ENCODE results near the gene NOP14.
"Not testable (repeated sequence)": the region's sequence is repeated elsewhere in the genome, so short reads cannot be mapped to it uniquely, and the experiment has no call there.

Gene NOP14

DNA sequence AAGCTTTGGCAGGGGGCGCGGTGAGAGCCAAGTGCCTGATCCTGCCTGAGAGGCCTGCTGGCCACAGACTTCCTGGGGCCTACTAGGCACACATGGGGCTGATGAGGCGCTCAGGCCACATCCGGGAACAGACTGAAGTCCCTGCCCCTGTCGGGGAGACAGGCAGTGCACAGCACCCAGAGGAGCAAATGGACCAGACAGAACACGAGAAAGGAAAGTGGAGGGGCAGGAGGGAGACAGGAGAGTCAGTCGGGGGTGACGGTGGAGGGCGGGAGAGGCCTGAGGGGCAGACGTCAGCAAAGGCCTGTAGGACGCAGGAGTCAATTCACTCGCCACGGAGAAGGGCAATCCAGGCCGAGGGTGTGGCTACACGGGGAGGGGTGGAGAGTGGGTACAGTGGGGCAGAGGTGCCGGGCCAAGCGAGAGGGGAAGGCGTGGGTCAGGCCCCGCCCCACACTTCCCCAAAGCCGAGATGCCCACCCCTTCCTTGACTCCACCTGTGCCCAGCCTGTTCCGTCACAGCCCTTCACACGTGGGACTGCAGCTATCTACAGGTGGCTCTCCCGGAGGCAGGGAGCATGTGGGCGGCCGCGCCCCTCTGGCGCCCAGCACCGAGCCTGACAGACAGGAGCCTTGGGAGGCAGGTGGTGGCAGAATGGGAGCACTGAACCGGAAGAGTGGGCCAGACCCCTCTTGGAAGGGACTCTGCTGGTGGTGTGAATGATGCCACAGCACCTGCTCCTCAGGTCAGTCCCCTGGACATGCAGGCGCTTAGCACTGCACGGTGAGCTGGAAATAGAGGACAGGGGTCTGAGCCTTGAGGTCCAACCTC, 20.5 kb downstream of the NOP14 start:
- DNase-seq (ENCODE audit: low spot score): peak; percentile 57

- peak; percentile 57 for DNase-seq (ENCODE audit: low spot score)
These were observed 21.1 kb downstream of the NOP14 start for GRCh38 chr4:2942037-2942531.

DNA sequence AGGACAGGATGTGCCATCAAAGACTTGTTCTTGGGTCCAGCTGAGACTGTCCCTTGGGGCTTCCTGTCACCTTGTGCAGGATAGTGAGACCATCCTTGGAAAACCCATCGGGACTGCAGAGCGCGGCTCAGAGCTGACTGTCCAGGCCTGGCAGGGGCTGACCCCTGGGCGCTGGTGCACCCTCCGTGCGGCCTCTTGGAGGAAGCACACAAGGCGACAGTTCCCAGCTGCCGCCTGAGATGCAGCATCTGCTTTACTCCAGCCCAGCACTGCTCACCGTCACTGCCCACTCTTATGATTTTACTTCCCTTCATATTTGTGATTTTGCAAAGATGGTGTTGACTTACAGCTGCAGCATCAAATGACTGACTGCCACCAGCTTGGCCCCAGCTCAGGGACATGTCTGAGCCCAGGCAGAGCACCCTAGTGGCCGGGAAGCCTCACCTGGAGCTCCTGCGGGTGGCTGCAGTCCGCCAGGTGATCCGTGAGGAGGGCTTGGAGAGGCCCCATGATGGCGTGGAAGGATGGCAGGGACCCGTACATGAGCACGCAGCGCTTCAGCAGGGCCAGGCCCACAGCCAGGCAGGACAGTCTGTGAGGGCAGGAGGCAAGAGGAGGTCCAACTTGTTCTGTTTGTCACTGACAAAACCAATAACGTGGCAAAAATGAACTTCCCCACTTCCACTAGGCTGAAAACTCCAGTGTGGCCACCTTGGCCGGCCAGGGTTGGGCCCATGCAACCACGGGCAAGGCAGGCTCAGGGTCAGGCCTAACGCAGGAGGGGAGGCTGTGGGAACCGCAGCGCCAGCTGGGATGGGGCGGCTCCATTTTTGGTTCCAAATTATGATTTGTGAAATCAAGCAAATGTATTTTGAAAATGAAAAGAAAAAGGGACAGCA, 21.8 kb downstream of the NOP14 start:
- DNase-seq (ENCODE audit: low spot score): peak; percentile 54

DNA sequence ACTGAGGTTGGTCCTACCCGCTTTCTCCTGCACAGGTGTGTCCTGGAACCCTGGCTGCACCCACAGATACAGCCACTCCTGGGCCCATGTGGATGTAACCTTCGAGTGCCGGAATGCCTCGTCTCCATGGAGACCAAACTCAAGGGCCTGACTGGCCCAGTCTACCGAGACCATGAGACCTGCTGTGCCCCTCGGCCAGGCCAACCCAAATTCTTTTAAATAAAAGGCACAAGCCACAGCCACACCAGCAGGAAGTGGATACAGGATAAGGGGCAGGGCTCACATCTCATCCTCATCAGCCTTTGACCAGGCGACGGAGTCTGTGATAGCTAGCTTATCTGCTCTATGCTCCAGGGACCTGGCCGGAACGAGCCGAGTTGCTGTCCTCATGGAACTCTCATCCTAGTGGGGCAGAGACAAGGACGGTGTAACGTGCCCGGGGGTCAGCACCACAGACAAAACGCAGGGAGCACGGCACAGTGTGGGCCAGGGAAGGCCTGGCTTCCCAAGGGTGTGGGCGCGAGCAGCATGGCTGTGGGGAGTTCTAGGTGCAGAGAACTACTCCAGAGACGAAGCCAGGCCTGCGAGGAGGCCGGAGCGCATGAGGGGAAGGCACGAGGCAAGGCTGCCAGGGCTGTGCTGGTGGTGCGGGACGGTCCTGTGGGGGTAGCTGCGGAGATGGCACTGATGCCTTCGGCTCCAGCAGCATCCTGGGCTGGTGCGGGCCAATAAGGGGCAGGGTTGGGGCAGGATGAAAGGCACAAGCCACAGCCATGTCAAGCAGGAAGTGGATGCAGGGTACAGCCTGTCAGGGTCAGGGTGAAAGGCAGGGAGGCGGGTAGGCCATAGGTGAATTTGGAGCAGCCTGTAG, 22.7 kb downstream of the NOP14 start:
- DNase-seq (ENCODE audit: low spot score): peak; percentile 41

GRCh38 chr4:2939383-2940243, 23.6 kb downstream of the NOP14 start:
- peak; percentile 46 for DNase-seq (ENCODE audit: low spot score)

GRCh38 chr4:2938906-2939305, 24.3 kb downstream of the NOP14 start:
- peak; percentile 42 for DNase-seq (ENCODE audit: low spot score)

GRCh38 chr4:2938411-2938810, 24.8 kb downstream of the NOP14 start:
- DNase-seq (ENCODE audit: low spot score): not testable (repeated sequence)

GRCh38 chr4:2937986-2938385, 25.2 kb downstream of the NOP14 start:
- DNase-seq (ENCODE audit: low spot score): no peak

- DNase-seq (ENCODE audit: low spot score): peak; percentile 54
These were observed 25.9 kb downstream of the NOP14 start for GRCh38 chr4:2937146-2937857.

GRCh38 chr4:2936773-2937145, 26.4 kb downstream of the NOP14 start:
- peak; percentile 17 for DNase-seq (ENCODE audit: low spot score)

DNA sequence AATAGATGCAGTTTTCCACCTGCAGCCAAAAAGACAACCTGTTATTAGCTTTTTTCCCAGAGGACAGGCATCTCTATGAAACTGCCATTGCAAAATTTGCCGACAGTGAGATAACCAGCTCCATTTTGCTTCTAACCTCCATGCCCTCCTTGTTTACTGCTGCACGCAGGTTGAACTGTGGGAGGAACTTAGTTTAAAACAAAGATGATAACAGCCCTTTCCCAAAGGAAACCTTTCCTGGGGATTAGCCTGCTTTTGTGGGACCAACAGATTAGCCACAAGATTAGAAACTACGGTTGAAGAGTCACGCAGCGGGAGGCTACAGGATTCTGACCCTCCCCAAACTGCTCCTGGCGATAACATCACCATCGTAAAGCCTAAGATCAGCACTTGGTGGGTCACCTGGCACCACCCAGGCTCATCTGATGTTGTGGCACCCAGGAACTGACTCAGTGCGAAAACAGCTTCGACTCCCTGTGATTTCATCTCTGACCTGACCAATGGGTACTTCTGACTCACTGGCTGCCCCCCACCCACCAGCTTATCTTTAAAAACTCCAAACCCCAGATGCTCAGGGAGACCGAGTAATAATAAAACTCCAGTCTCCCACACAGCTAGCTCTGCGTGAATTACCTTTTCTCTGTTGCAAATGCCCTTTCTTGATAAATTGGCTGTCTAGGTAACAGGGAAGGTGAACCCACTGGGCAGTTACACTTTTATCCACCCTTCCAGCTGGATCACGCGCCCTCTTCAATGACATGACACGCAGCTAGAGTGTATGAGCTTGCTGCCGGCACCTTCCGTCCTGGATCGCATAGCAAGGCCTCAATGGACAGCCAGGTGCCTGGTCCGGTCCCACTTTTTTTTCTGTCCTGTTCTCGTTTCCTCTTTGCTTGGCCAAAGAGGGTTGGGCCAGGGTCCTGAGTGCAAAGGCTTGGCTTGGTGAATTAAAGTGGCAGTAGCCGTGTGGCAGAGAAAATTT, 27.2 kb downstream of the NOP14 start:
- peak; percentile 47 for DNase-seq (ENCODE audit: low spot score)

DNA sequence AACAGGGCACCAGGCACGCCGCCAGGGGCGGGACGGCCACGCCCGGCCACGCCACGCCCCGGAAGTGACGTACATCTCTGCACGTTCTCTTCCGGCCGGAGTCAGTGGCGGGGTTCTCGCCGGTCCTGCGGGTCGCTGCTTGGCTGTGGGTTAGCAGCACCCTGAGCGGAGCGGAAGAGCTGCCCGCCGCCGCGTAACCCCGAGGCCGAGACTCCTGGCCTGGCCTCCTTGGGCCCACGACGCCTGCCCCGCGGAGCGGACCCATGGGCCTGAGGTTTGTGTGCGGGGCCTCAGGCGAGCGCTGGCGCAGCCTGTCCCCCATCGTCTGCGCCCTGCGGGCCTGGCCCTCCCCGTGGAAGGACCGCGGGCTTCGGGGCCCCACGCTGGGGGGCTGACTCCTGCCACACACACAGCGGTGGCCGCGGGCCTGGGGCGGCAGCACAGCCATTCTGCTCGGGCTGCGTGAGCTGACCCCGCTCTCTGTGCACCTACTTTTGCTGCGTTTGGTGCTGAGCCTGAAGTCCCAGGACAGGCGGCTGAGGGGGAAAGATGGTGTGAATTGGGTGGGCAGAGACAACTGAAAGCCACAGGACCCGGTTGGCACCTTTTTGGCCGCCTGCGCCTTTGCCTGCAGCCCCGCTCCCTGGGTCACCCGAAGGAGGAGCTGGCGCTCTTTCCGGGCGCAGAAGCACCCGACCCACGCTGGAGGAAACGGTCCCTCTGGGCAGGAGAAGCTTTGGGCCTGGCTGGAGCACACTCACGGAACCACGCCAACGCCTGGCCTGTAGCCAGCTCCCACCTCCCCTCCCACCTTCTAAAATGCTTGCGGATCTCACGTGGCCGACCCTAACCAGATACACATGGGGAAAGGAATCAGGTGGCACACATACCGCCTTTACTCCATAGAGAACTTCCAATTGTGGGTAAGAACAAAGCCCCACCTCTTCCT, 28.1 kb downstream of the NOP14 start:
- peak; percentile 97 for DNase-seq (ENCODE audit: low spot score)

GRCh38 chr4:2934077-2934812, 29.0 kb downstream of the NOP14 start:
- peak; percentile 75 for DNase-seq (ENCODE audit: low spot score)

GRCh38 chr4:2933566-2934076, 29.6 kb downstream of the NOP14 start:
- DNase-seq (ENCODE audit: low spot score): no peak

DNA sequence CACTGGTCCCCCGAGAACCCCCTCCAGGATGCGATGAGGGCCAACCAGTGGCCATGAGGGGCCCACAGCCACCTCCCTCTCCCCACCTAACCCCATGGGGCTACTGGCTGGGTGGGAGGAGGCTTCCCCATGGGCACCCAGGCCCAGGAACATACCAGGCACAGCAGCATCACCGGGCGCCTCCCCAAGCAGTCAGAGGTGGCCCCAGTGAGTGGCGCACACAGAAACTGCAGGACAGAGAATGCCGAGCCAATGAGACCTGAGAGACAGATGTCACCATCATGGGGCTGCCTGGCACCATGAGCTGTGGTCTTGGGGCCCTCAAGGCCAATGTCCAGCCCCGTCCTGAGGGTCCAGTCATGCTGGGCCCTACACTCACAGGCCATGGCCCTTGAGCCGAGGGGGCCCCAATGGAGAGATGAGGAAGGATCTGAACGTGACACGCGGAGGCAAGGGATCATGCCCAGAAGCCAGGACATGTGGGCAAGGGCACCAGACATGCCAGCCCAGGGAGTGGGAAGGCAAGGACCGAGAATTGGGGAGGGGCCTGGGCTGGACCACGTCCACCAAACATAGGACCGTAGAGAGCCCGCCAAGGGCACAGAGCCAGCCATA, 30.1 kb downstream of the NOP14 start:
- DNase-seq (ENCODE audit: low spot score): peak; percentile 66

DNA sequence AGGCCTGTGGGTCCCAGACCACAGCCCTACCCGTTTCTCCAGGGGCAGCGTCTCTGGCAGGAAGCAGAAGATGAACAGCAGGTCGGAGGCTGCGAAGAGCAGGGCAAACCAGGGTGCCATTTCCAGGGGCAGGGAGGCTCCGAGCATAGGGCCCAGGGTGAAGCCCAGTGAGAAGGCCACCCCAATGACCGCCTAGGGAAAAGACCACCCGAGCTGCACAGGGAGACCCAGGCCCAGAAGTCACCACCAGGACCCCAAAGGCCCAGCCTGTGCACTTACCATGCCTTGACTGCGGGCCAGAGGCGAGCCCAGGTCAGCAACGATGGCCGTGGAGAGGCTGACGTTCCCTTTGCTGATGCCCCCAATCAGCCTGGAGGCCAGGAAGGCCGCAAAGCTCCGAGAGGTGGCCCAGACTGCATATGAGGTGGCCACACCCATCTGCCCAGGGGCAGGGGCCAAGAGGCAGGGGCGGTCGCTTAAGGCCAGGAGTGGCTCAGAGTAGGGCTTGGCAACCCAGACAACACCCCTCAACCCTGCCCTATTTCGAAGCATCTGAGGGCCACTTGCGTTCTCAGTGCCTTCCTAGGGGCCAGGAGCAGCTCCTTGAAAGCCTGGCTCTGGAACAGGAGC, 30.8 kb downstream of the NOP14 start:
- DNase-seq (ENCODE audit: low spot score): no peak

Measured in left forelimb (tissue), 1 donor.